Uterus (tissue), 4 donors: ENCODE results near the gene COX10. TPM values are rescaled to one million over a fixed set of nuclear protein-coding genes. Genes with fewer than 3 reads are reported as not detected.

Experiments
- DNase-seq, 2 donors: peaks; one replicate each; pipeline ENCODE4 v3.0.0-alpha.2; 2019 to 2020
- H3K27ac ChIP-seq, 2 donors: fragments of 200-600 bp; sonication (generic); 1 replicate in 1 of 2; 2 replicates in 1 of 2; pipeline ENCODE4 v1.5.1; 2016 to 2018
- H3K27me3 ChIP-seq, 2 donors: fragments of 200-600 bp; sonication (generic); one replicate each; pipeline ENCODE4 v1.5.1; 2018 to 2019; ENCODE audit warnings: control low read depth in 1 of 2
- H3K36me3 ChIP-seq, 2 donors: fragments of 200-600 bp; sonication (generic); one replicate each; pipeline ENCODE4 v1.5.1; 2019; ENCODE audit warnings: control low read depth in 1 of 2
- H3K4me1 ChIP-seq, 2 donors: fragments of 200-600 bp; sonication (generic); one replicate each; pipeline ENCODE4 v1.5.1; 2018 to 2019; ENCODE audit warnings: control low read depth in 1 of 2
- H3K4me3 ChIP-seq, 2 donors: fragments of 200-600 bp; sonication (generic); 1 replicate in 1 of 2; 2 replicates in 1 of 2; pipeline ENCODE4 v1.5.1; 2018 to 2019; ENCODE audit warnings: mild to moderate bottlenecking in 1 of 2
- H3K9me3 ChIP-seq, 2 donors: fragments of 200-600 bp; sonication (generic); one replicate each; pipeline ENCODE4 v1.5.1; 2019; ENCODE audit warnings: control low read depth in 1 of 2
- CTCF ChIP-seq, 4 experiments: fragments of 200-600 bp in 2 of 4; fragments of 450-650 bp in 2 of 4; sonication (generic) in 2 of 4; IDR thresholded peaks; one replicate each; pipeline ENCODE4 v1.5.1; 2016 to 2019; ENCODE audit warnings: antibody characterized with exemption in 4 of 4, mild to moderate bottlenecking in 2 of 4, moderate library complexity in 1 of 4
- POLR2A ChIP-seq, 2 donors: fragments of 450-650 bp; IDR thresholded peaks; one replicate each; pipeline ENCODE4 v1.6.1; 2016; ENCODE audit warnings: antibody characterized with exemption in 2 of 2, mild to moderate bottlenecking in 1 of 2, moderate library complexity in 1 of 2
- intact Hi-C: fragments of 100-400 bp; cut with DNase I; formaldehyde crosslinking; loops from one replicate; pipeline ENCODE4 v1.15.1; 2023; ENCODE audit warnings: low total_unique reads
- total RNA-seq, 4 donors: library from RNA; depleted of rRNA in 3 of 4; stranded (reverse); fragments of >200 nt in 3 of 4; gene quantifications; one replicate each; pipeline versions ENCODE4 v1.1.0 to v1.2.4, GENCODE V29; 2014 to 2023
- donor health status: DM: yes; HTN: yes; CAD: no.

Gene COX10
- total RNA-seq, 4 donors from 2014 or later, result 3.2 to 23.4 (median 10.9) TPM

- H3K4me3 ChIP-seq, result no peak overlapping the region
- no peak overlapping the region for H3K27ac ChIP-seq
- intact Hi-C loops, result no loop called here
- no peaks in the 10 kb centered on the region for H3K27me3 ChIP-seq
- peak in 1 of 2 donors; percentile 27 for DNase-seq
- no peaks in the 10 kb centered on the region for H3K4me1 ChIP-seq
- H3K36me3 ChIP-seq, result no peaks in the 10 kb centered on the region
- H3K9me3 ChIP-seq, result no peaks in the 10 kb centered on the region
- TF ChIP-seq POLR2A (IDR thresholded peaks at IDR 0.05), result no peak
- peak in 2 of 4 experiments; percentile 16 to 21 for TF ChIP-seq CTCF (IDR thresholded peaks at IDR 0.05)
Observed at GRCh38 chr17:14211801-14212200, 142.5 kb downstream of the COX10 start.

- H3K4me3 ChIP-seq, result no peak overlapping the region
- H3K4me1 ChIP-seq, result no peaks in the 10 kb centered on the region
- DNase-seq, result no peak
- no peaks in the 10 kb centered on the region for H3K36me3 ChIP-seq
- H3K27ac ChIP-seq, result no peak overlapping the region
- TF ChIP-seq POLR2A (IDR thresholded peaks at IDR 0.05), result no peak
- no peak for TF ChIP-seq CTCF (IDR thresholded peaks at IDR 0.05)
- H3K27me3 ChIP-seq, result no peaks in the 10 kb centered on the region
- no peaks in the 10 kb centered on the region for H3K9me3 ChIP-seq
- intact Hi-C loops, result no loop called here
Observed at GRCh38 chr17:14212401-14212800, 143.1 kb downstream of the COX10 start.

GRCh38 chr17:14214271-14214670 is 145.0 kb downstream of the COX10 start:
- no peak for DNase-seq
- intact Hi-C loops, result no loop called here
- Histone ChIP-seq H3K27ac (no peak overlapping the region), H3K27me3 (no peaks in the 10 kb centered on the region), H3K36me3 (no peaks in the 10 kb centered on the region), H3K4me1 (no peaks in the 10 kb centered on the region), H3K9me3 (no peaks in the 10 kb centered on the region), H3K4me3 (no peak overlapping the region)
- no peak for TF ChIP-seq CTCF (IDR thresholded peaks at IDR 0.05)
- TF ChIP-seq POLR2A (IDR thresholded peaks at IDR 0.05), result no peak

GRCh38 chr17:14222611-14223010 is 153.3 kb downstream of the COX10 start:
- intact Hi-C loops, result no loop called here
- no peak for DNase-seq
- Histone ChIP-seq H3K36me3 (no peaks in the 10 kb centered on the region), H3K27ac (no peak overlapping the region), H3K4me3 (no peak overlapping the region), H3K27me3 (no peaks in the 10 kb centered on the region), H3K9me3 (no peaks in the 10 kb centered on the region), H3K4me1 (no peaks in the 10 kb centered on the region)
- no peak for TF ChIP-seq CTCF (IDR thresholded peaks at IDR 0.05)
- TF ChIP-seq POLR2A (IDR thresholded peaks at IDR 0.05), result no peak

GRCh38 chr17:14225254-14225980 is 156.1 kb downstream of the COX10 start:
- Histone ChIP-seq H3K36me3 (no peaks in the 10 kb centered on the region), H3K4me1 (no peaks in the 10 kb centered on the region), H3K4me3 (no peak overlapping the region), H3K27ac (no peak overlapping the region), H3K9me3 (no peaks in the 10 kb centered on the region), H3K27me3 (no peaks in the 10 kb centered on the region)
- no peak for DNase-seq
- intact Hi-C loops, result no loop called here
- TF ChIP-seq CTCF (IDR thresholded peaks at IDR 0.05), result no peak
- no peak for TF ChIP-seq POLR2A (IDR thresholded peaks at IDR 0.05)
